Vagina (tissue), 2 donors: Measurements from ENCODE around the gene SUSD2. TPM values are rescaled to one million over a fixed set of nuclear protein-coding genes. Genes with fewer than 3 reads are reported as not detected.
"Not testable (repeated sequence)": the region's sequence is repeated elsewhere in the genome, so short reads cannot be mapped to it uniquely, and the experiment has no call there.

ENCODE experiments used
- DNase-seq, 2 donors: peaks; one replicate each; pipeline ENCODE4 v3.0.0-alpha.2; 2017; ENCODE audit errors: extremely low spot score in 2 of 2
- H3K27ac ChIP-seq: fragments of 200-600 bp; sonication (generic); one replicate; pipeline ENCODE4 v1.5.1; 2019
- H3K27me3 ChIP-seq: fragments of 200-600 bp; sonication (generic); one replicate; pipeline ENCODE4 v1.5.1; 2019
- H3K36me3 ChIP-seq, 2 donors: fragments of 200-600 bp; sonication (generic); one replicate each; pipeline ENCODE4 v1.5.1; 2017 to 2019
- H3K4me1 ChIP-seq: fragments of 200-600 bp; sonication (generic); one replicate; pipeline ENCODE4 v1.5.1; 2019
- H3K4me3 ChIP-seq, 2 donors: fragments of 200-600 bp; sonication (generic); 1 replicate in 1 of 2; 2 replicates in 1 of 2; pipeline ENCODE4 v1.5.1; 2016 to 2019
- H3K9me3 ChIP-seq: fragments of 200-600 bp; sonication (generic); one replicate; pipeline ENCODE4 v1.5.1; 2019
- CTCF ChIP-seq, 3 experiments: fragments of 450-650 bp in 2 of 3; fragments of 200-600 bp in 1 of 3; sonication (generic) in 1 of 3; IDR thresholded peaks; one replicate each; pipeline ENCODE4 v1.5.1; 2017 to 2019; ENCODE audit warnings: antibody characterized with exemption in 3 of 3, mild to moderate bottlenecking in 2 of 3, moderate library complexity in 2 of 3
- POLR2A ChIP-seq, 2 donors: fragments of 450-650 bp; IDR thresholded peaks; one replicate each; pipeline ENCODE4 v1.6.1; 2017; ENCODE audit warnings: antibody characterized with exemption in 2 of 2, mild to moderate bottlenecking in 2 of 2, moderate library complexity in 2 of 2
- POLR2AphosphoS5 ChIP-seq, 2 donors: sonication (generic); formaldehyde crosslinking; IDR thresholded peaks; one replicate each; pipeline ENCODE4 v1.9.0; 2017; ENCODE audit warnings: antibody characterized with exemption in 2 of 2, mild to moderate bottlenecking in 2 of 2, low read depth in 1 of 2; ENCODE audit not compliant: insufficient read depth in 1 of 2
- intact Hi-C: fragments of 100-400 bp; cut with DNase I; formaldehyde crosslinking; loops from one replicate; pipeline ENCODE4 v1.15.1; 2023
- total RNA-seq: library from RNA; depleted of rRNA; stranded (reverse); fragments of >200 nt; gene quantifications from one replicate; pipeline ENCODE4 v1.2.3, GENCODE V29; 2016

Gene SUSD2
- total RNA-seq, 1 donor from 2014 or later = 9.1 TPM

- Histone ChIP-seq H3K4me1 (peaks cover 3% of the 10 kb centered on the region), H3K36me3 (peaks cover 0 to 7% of the 10 kb centered on the region in 2 donors), H3K27me3 (no peaks in the 10 kb centered on the region), H3K4me3 (no peak overlapping the region), H3K27ac (no peak overlapping the region), H3K9me3 (no peaks in the 10 kb centered on the region)
- DNase-seq = no peak
- TF ChIP-seq POLR2AphosphoS5 (IDR thresholded peaks at IDR 0.05; ENCODE audit: insufficient read depth in 1 of 2, low read depth in 1 of 2) (no peak), POLR2A (IDR thresholded peaks at IDR 0.05) (no peak), CTCF (IDR thresholded peaks at IDR 0.05) (no peak)
- intact Hi-C loops = no loop called here
These were observed 52.5 kb downstream of the SUSD2 start for GRCh38 chr22:24233816-24234215.

- DNase-seq = no peak
- Histone ChIP-seq H3K27ac (no peak overlapping the region), H3K4me1 (peaks cover 6% of the 10 kb centered on the region), H3K27me3 (no peaks in the 10 kb centered on the region), H3K9me3 (no peaks in the 10 kb centered on the region), H3K36me3 (peaks cover 0 to 7% of the 10 kb centered on the region in 2 donors), H3K4me3 (no peak overlapping the region)
- intact Hi-C loops = no loop called here
- TF ChIP-seq POLR2A (IDR thresholded peaks at IDR 0.05) (no peak), CTCF (IDR thresholded peaks at IDR 0.05) (no peak), POLR2AphosphoS5 (IDR thresholded peaks at IDR 0.05; ENCODE audit: insufficient read depth in 1 of 2, low read depth in 1 of 2) (no peak)
These were observed 54.0 kb downstream of the SUSD2 start for GRCh38 chr22:24235315-24235714.

GRCh38 chr22:24236656-24237055 lies 55.4 kb downstream of the SUSD2 start:
- H3K27ac ChIP-seq = no peak overlapping the region
- no peak for TF ChIP-seq CTCF (IDR thresholded peaks at IDR 0.05)
- no peak for TF ChIP-seq POLR2AphosphoS5 (IDR thresholded peaks at IDR 0.05; ENCODE audit: insufficient read depth in 1 of 2, low read depth in 1 of 2)
- TF ChIP-seq POLR2A (IDR thresholded peaks at IDR 0.05) = no peak
- H3K4me1 ChIP-seq = peaks cover 11% of the 10 kb centered on the region
- no peak overlapping the region for H3K4me3 ChIP-seq
- no peak for DNase-seq
- no peaks in the 10 kb centered on the region for H3K27me3 ChIP-seq
- H3K9me3 ChIP-seq = no peaks in the 10 kb centered on the region
- intact Hi-C loops = no loop called here
- peaks cover 0 to 7% of the 10 kb centered on the region in 2 donors for H3K36me3 ChIP-seq

- H3K36me3 ChIP-seq, H3K4me3 ChIP-seq, intact Hi-C loops, H3K27me3 ChIP-seq, DNase-seq, H3K9me3 ChIP-seq, H3K27ac ChIP-seq: not testable (repeated sequence)
- H3K4me1 ChIP-seq = peaks cover 23% of the 10 kb centered on the region
These were observed 56.9 kb downstream of the SUSD2 start for GRCh38 chr22:24238101-24238694.

Other genes with a start within 250 kb of the SUSD2 start
- gene GSTT2B, start 220.3 kb upstream of the SUSD2 start, total RNA-seq = not detected
- gene DDTL, start 214.6 kb upstream of the SUSD2 start, total RNA-seq = not detected
- gene DDT, start 207.0 kb upstream of the SUSD2 start, total RNA-seq = 167 TPM
- gene GSTT2, start 201.4 kb upstream of the SUSD2 start, total RNA-seq = not detected
- gene GSTT4, start 176.0 kb upstream of the SUSD2 start, total RNA-seq = not detected
- 75.6 TPM for gene CABIN1, start 170.2 kb upstream of the SUSD2 start, total RNA-seq
- 61.4 TPM for gene GGT5, start 63.6 kb downstream of the SUSD2 start, total RNA-seq
- 38.8 TPM for gene SPECC1L, start 89.3 kb downstream of the SUSD2 start, total RNA-seq
- gene ADORA2A, start 246.1 kb downstream of the SUSD2 start, total RNA-seq = 5.2 TPM